Left ventricle myocardium inferior (tissue), 1 donor: ENCODE measurements around the gene FAM107B. TPM values are rescaled to one million over a fixed set of nuclear protein-coding genes. Genes with fewer than 3 reads are reported as not detected.
A peak's percentile ranks its signal among the peaks of the same experiment; 100 is the strongest.

Experiments used
- DNase-seq: peaks from one replicate; pipeline ENCODE4 v3.0.0-alpha.2; 2020
- H3K27ac ChIP-seq: fragments of 200-600 bp; replicated peaks from 2 replicates; pipeline ENCODE4 v1.8.0; 2021
- H3K27me3 ChIP-seq: fragments of 200-600 bp; 2 replicates; pipeline ENCODE4 v1.8.0; 2021; ENCODE audit warnings: low read depth
- H3K36me3 ChIP-seq: fragments of 200-600 bp; 2 replicates; pipeline ENCODE4 v1.8.0; 2021
- H3K4me1 ChIP-seq: fragments of 200-600 bp; 2 replicates; pipeline ENCODE4 v1.8.0; 2021
- H3K4me3 ChIP-seq: fragments of 200-600 bp; 2 replicates; pipeline ENCODE4 v1.8.0; 2021; ENCODE audit warnings: mild to moderate bottlenecking, moderate library complexity
- H3K9me3 ChIP-seq: fragments of 200-600 bp; replicated peaks from 2 replicates; pipeline ENCODE4 v1.8.0; 2021
- CTCF ChIP-seq: fragments of 200-600 bp; IDR thresholded peaks from 2 replicates; pipeline ENCODE4 v1.8.0; 2021; ENCODE audit warnings: antibody characterized with exemption, mild to moderate bottlenecking, borderline replicate concordance
- intact Hi-C: fragments of 100-400 bp; cut with micrococcal nuclease; formaldehyde crosslinking; loops from one replicate; pipeline ENCODE4 v1.11.0; 2022
- total RNA-seq: library from RNA; stranded (reverse); fragmentation: NEBNext Ultra II Directional; extraction: Animal tissue kit (Norgen Biotek cat#: 25700); gene quantifications from one replicate; pipeline ENCODE4 v1.2.1, GENCODE V29; 2021
- donor health status: DM: no; HTN: yes; CAD: no; lungs with severe emphysema.

FAM107B gene
- total RNA-seq, 1 donor from 2014 or later, result 4.7 TPM

DNA sequence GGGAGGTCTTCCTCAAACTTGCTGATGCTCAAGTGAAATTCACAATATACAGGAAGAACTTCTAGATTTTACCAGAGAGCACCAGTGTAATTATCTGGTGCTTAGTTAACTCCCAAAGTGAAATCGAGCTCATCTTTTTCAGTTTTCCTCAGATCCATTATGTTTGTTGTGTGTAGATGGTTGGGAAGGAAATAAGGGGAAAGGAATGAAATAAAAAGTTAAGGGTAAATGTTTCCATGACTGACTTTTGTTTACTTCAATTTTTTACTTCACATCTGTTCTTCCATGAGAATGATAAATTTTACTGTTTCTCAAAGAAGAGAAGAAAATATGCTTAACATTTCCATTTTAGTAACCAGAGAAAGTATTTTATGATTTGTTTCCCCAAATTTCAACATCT lies 21.3 kb downstream of the FAM107B start:
- Histone ChIP-seq H3K4me1 (peaks cover 37% of the 10 kb centered on the region), H3K27me3 (no peaks in the 10 kb centered on the region), H3K36me3 (no peaks in the 10 kb centered on the region), H3K27ac (no peak overlapping the region), H3K4me3 (no peak overlapping the region), H3K9me3 (no peaks in the 10 kb centered on the region)
- intact Hi-C loops, result loop anchor here (10.0 kb wide), 1 partner anchor 149 kb away; no protein-coding TSS in a partner anchor
- TF ChIP-seq CTCF, result no peak
- DNase-seq, result no peak

DNA sequence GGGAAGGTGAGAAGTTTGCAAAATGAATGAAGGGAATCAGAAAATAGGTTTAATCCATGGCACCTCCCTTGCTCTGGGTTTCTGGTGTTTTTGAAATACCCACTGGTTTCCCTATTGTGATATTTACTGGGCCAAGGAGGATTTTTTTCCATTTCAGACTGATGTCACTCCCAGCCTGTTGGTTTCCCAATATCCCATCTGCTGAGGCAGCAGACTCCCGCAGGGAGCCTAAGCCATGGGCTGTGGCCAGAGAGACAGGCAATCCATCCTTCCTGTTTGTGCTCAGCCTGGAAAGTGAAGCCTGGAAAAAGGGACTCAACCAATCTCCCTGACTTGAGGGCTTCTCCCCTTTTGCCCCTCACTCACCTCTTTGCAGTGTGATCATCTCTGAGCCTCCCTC lies 22.8 kb downstream of the FAM107B start:
- peak; percentile 64 for DNase-seq
- Histone ChIP-seq H3K27me3 (no peaks in the 10 kb centered on the region), H3K36me3 (no peaks in the 10 kb centered on the region), H3K4me3 (no peak overlapping the region), H3K4me1 (peaks cover 39% of the 10 kb centered on the region), H3K27ac (peak overlapping the region; percentile 85), H3K9me3 (peaks cover under 1% of the 10 kb centered on the region)
- intact Hi-C loops, result loop anchor here (10.0 kb wide), 1 partner anchor 147 kb away; no protein-coding TSS in a partner anchor
- no peak for TF ChIP-seq CTCF

GRCh38 chr10:14751014-14751896 lies 23.4 kb downstream of the FAM107B start:
- TF ChIP-seq CTCF, result no peak
- Histone ChIP-seq H3K4me1 (peaks cover 39% of the 10 kb centered on the region), H3K27ac (peak overlapping the region; percentile 85), H3K4me3 (no peak overlapping the region), H3K36me3 (no peaks in the 10 kb centered on the region), H3K27me3 (no peaks in the 10 kb centered on the region), H3K9me3 (peaks cover 7% of the 10 kb centered on the region)
- intact Hi-C loops, result loop anchor here (10.0 kb wide), 1 partner anchor 146 kb away; no protein-coding TSS in a partner anchor
- peak; percentile 57 for DNase-seq

GRCh38 chr10:14749070-14749809 lies 25.5 kb downstream of the FAM107B start:
- Histone ChIP-seq H3K4me1 (peaks cover 39% of the 10 kb centered on the region), H3K4me3 (no peak overlapping the region), H3K9me3 (peaks cover 11% of the 10 kb centered on the region), H3K36me3 (no peaks in the 10 kb centered on the region), H3K27ac (peak overlapping the region; percentile 63), H3K27me3 (no peaks in the 10 kb centered on the region)
- TF ChIP-seq CTCF, result no peak
- intact Hi-C loops, result no loop called here
- no peak for DNase-seq

DNA sequence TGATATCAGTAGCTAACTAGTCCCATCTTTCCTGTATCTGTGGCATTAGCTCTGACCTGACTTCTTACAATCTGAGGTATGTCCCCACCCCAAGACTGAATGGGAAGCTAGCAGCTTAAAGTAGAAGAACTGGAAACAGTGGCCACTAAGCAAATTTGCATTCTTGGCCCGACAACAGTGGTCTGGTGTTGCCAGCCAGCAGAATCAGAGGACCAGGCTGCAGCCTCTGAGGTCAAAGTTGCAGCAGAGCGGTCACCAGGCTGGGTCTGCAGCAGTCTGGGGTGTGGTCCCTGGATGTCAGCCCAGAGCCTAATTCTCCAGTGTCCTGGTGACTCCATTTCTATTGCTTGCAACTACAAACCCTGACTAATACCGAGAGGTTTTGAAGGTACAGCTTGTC lies 26.3 kb downstream of the FAM107B start:
- DNase-seq, result peak; percentile 40
- peaks cover 11% of the 10 kb centered on the region for H3K9me3 ChIP-seq
- H3K4me1 ChIP-seq, result peaks cover 39% of the 10 kb centered on the region
- intact Hi-C loops, result no loop called here
- H3K27me3 ChIP-seq, result no peaks in the 10 kb centered on the region
- H3K36me3 ChIP-seq, result no peaks in the 10 kb centered on the region
- TF ChIP-seq CTCF, result no peak
- peak overlapping the region; percentile 63 for H3K27ac ChIP-seq
- no peak overlapping the region for H3K4me3 ChIP-seq
